Activated T-helper 2 cell treated with anti-CD3 and anti-CD28 coated beads, Interferon-gamma antibody, Interleukin-2, Interleukin-4, amounts not matched to agents 10 μg/mL and 5 μg/mL and 100 μg/mL, durations not matched to agents 14 hours and 24 hours and 36 hours (primary cell): Measurements from ENCODE around the gene LRBA. TPM values are rescaled to one million over a fixed set of nuclear protein-coding genes. Genes with fewer than 3 reads are reported as not detected.
"Not testable (repeated sequence)": the region's sequence is repeated elsewhere in the genome, so short reads cannot be mapped to it uniquely, and the experiment has no call there.

Experiments
- DNase-seq: peaks from one replicate; pipeline ENCODE4 v3.0.0; 2021; ENCODE audit warnings: low spot score
- H3K27ac Mint-ChIP-seq: one replicate; pipeline ENCODE4 v1.8.0; 2021; ENCODE audit warnings: mixed read lengths
- H3K27me3 Mint-ChIP-seq: one replicate; pipeline ENCODE4 v1.8.0; 2021; ENCODE audit warnings: low read depth, mixed read lengths
- H3K36me3 Mint-ChIP-seq: one replicate; pipeline ENCODE4 v1.8.0; 2021; ENCODE audit warnings: low read depth, mixed read lengths
- H3K4me1 Mint-ChIP-seq: one replicate; pipeline ENCODE4 v1.8.0; 2021; ENCODE audit warnings: low read depth, mixed read lengths
- H3K4me3 Mint-ChIP-seq: one replicate; pipeline ENCODE4 v1.8.0; 2021; ENCODE audit warnings: low read depth, mild to moderate bottlenecking, moderate library complexity, mixed read lengths
- H3K9me3 Mint-ChIP-seq: one replicate; pipeline ENCODE4 v1.8.0; 2021; ENCODE audit warnings: mixed read lengths
- intact Hi-C: fragments of 100-400 bp; cut with micrococcal nuclease; formaldehyde crosslinking; loops from one replicate; pipeline ENCODE4 v1.15.1; 2023
- total RNA-seq: library from RNA; stranded (reverse); gene quantifications from 2 replicates; pipeline ENCODE4 v1.2.3, GENCODE V29; 2022

Gene LRBA
- total RNA-seq, 1 donor from 2014 or later = 46.4 TPM

GRCh38 chr4:150415213-150415612 is 599.9 kb downstream of the LRBA start:
- no peak for DNase-seq
- Mint-ChIP-seq H3K27ac (no peak overlapping the region), H3K9me3 (no peaks in the 10 kb centered on the region), H3K4me3 (no peak overlapping the region), H3K36me3 (peaks cover 6% of the 10 kb centered on the region), H3K27me3 (no peaks in the 10 kb centered on the region), H3K4me1 (peaks cover 8% of the 10 kb centered on the region)
- intact Hi-C loops = loop anchor here (1.0 kb wide), 1 partner anchor 21 kb away; no protein-coding TSS in a partner anchor

- H3K27ac Mint-ChIP-seq = no peak overlapping the region
- intact Hi-C loops = no loop called here
- no peak for DNase-seq
- H3K36me3 Mint-ChIP-seq = peaks cover 12% of the 10 kb centered on the region
- no peaks in the 10 kb centered on the region for H3K27me3 Mint-ChIP-seq
- H3K4me1 Mint-ChIP-seq = peaks cover 8% of the 10 kb centered on the region
- H3K4me3 Mint-ChIP-seq = no peak overlapping the region
- peaks cover 5% of the 10 kb centered on the region for H3K9me3 Mint-ChIP-seq
Measured at GRCh38 chr4:150411520-150411919, 603.6 kb downstream of the LRBA start.

GRCh38 chr4:150402871-150403272 is 612.2 kb downstream of the LRBA start:
- H3K27me3 Mint-ChIP-seq = no peaks in the 10 kb centered on the region
- peaks cover 20% of the 10 kb centered on the region for H3K36me3 Mint-ChIP-seq
- no peak for DNase-seq
- peaks cover 13% of the 10 kb centered on the region for H3K9me3 Mint-ChIP-seq
- H3K27ac Mint-ChIP-seq = no peak overlapping the region
- intact Hi-C loops = no loop called here
- H3K4me1 Mint-ChIP-seq = peaks cover 3% of the 10 kb centered on the region
- H3K4me3 Mint-ChIP-seq = no peak overlapping the region

- Mint-ChIP-seq H3K9me3 (peaks cover 9% of the 10 kb centered on the region), H3K36me3 (peaks cover 14% of the 10 kb centered on the region), H3K4me3 (no peak overlapping the region), H3K27me3 (no peaks in the 10 kb centered on the region), H3K4me1 (peaks cover 6% of the 10 kb centered on the region), H3K27ac (peak overlapping the region; percentile 24)
- DNase-seq = no peak
- intact Hi-C loops = no loop called here
Measured at GRCh38 chr4:150401083-150401687, 613.9 kb downstream of the LRBA start.

GRCh38 chr4:150395872-150396271 is 619.2 kb downstream of the LRBA start:
- intact Hi-C loops = loop anchor here (1.0 to 5.0 kb wide), 5 partner anchors 32 to 701 kb away; partner anchors contain the start of gene RPS3A
- peaks cover 39% of the 10 kb centered on the region for H3K36me3 Mint-ChIP-seq
- peaks cover 17% of the 10 kb centered on the region for H3K4me1 Mint-ChIP-seq
- no peaks in the 10 kb centered on the region for H3K27me3 Mint-ChIP-seq
- H3K27ac Mint-ChIP-seq = peak overlapping the region; percentile 84
- no peak for DNase-seq
- H3K4me3 Mint-ChIP-seq = no peak overlapping the region
- H3K9me3 Mint-ChIP-seq = peaks cover 38% of the 10 kb centered on the region

GRCh38 chr4:150394046-150394445 is 621.0 kb downstream of the LRBA start:
- Mint-ChIP-seq H3K36me3 (peaks cover 27% of the 10 kb centered on the region), H3K4me1 (peaks cover 19% of the 10 kb centered on the region), H3K27ac (no peak overlapping the region), H3K4me3 (no peak overlapping the region), H3K27me3 (no peaks in the 10 kb centered on the region), H3K9me3 (peaks cover 35% of the 10 kb centered on the region)
- DNase-seq = no peak
- intact Hi-C loops = loop anchor here (2.0 kb wide), 1 partner anchor 91 kb away; no protein-coding TSS in a partner anchor

- Mint-ChIP-seq H3K9me3 (peaks cover 35% of the 10 kb centered on the region), H3K36me3 (peaks cover 26% of the 10 kb centered on the region), H3K27me3 (no peaks in the 10 kb centered on the region), H3K27ac (no peak overlapping the region), H3K4me3 (no peak overlapping the region), H3K4me1 (peaks cover 18% of the 10 kb centered on the region)
- intact Hi-C loops = no loop called here
- no peak for DNase-seq
Measured at GRCh38 chr4:150391052-150391451, 624.0 kb downstream of the LRBA start.

- Mint-ChIP-seq H3K9me3 (peaks cover 33% of the 10 kb centered on the region), H3K36me3 (peaks cover 22% of the 10 kb centered on the region), H3K4me3 (no peak overlapping the region), H3K27me3 (no peaks in the 10 kb centered on the region), H3K4me1 (peaks cover 13% of the 10 kb centered on the region), H3K27ac (no peak overlapping the region)
- intact Hi-C loops = no loop called here
- no peak for DNase-seq
Measured at GRCh38 chr4:150390531-150390910, 624.6 kb downstream of the LRBA start.

- Mint-ChIP-seq H3K4me1 (peaks cover 9% of the 10 kb centered on the region), H3K27ac (no peak overlapping the region), H3K36me3 (peaks cover 16% of the 10 kb centered on the region), H3K9me3 (peaks cover 28% of the 10 kb centered on the region), H3K27me3 (no peaks in the 10 kb centered on the region), H3K4me3 (no peak overlapping the region)
- no peak for DNase-seq
- intact Hi-C loops = no loop called here
Measured at GRCh38 chr4:150389896-150390530, 625.1 kb downstream of the LRBA start.

- Mint-ChIP-seq H3K36me3 (peaks cover 10% of the 10 kb centered on the region), H3K4me1 (peaks cover 5% of the 10 kb centered on the region), H3K9me3 (peaks cover 17% of the 10 kb centered on the region), H3K27ac (no peak overlapping the region), H3K4me3 (no peak overlapping the region), H3K27me3 (no peaks in the 10 kb centered on the region)
- intact Hi-C loops = no loop called here
- DNase-seq = no peak
Measured at GRCh38 chr4:150387981-150388380, 627.1 kb downstream of the LRBA start.

- DNase-seq = not testable (repeated sequence)
Measured at GRCh38 chr4:150386415-150386814, 628.7 kb downstream of the LRBA start.

GRCh38 chr4:150385606-150386005 is 629.5 kb downstream of the LRBA start:
- Mint-ChIP-seq H3K4me3 (no peak overlapping the region), H3K27me3 (no peaks in the 10 kb centered on the region), H3K36me3 (no peaks in the 10 kb centered on the region), H3K27ac (no peak overlapping the region), H3K4me1 (peaks cover 5% of the 10 kb centered on the region), H3K9me3 (peaks cover 6% of the 10 kb centered on the region)
- intact Hi-C loops = no loop called here
- DNase-seq = no peak

More at GRCh38 chr4:150386415-150386814, 628.7 kb downstream of the LRBA start:
- H3K36me3 Mint-ChIP-seq, H3K9me3 Mint-ChIP-seq, H3K4me1 Mint-ChIP-seq, H3K4me3 Mint-ChIP-seq, H3K27ac Mint-ChIP-seq, H3K27me3 Mint-ChIP-seq, intact Hi-C loops: not testable (repeated sequence)

- peaks cover 3% of the 10 kb centered on the region for H3K4me1 Mint-ChIP-seq
- no peaks in the 10 kb centered on the region for H3K36me3 Mint-ChIP-seq
- no peak overlapping the region for H3K4me3 Mint-ChIP-seq
- H3K27ac Mint-ChIP-seq = no peak overlapping the region
- H3K9me3 Mint-ChIP-seq = no peaks in the 10 kb centered on the region
- intact Hi-C loops = no loop called here
- no peaks in the 10 kb centered on the region for H3K27me3 Mint-ChIP-seq
- no peak for DNase-seq
Measured at GRCh38 chr4:150384249-150384648, 630.8 kb downstream of the LRBA start.
